ENCODE results near the gene TRAF4.
"Not testable (repeated sequence)": the region's sequence is repeated elsewhere in the genome, so short reads cannot be mapped to it uniquely, and the experiment has no call there.

The TRAF4 gene

DNA sequence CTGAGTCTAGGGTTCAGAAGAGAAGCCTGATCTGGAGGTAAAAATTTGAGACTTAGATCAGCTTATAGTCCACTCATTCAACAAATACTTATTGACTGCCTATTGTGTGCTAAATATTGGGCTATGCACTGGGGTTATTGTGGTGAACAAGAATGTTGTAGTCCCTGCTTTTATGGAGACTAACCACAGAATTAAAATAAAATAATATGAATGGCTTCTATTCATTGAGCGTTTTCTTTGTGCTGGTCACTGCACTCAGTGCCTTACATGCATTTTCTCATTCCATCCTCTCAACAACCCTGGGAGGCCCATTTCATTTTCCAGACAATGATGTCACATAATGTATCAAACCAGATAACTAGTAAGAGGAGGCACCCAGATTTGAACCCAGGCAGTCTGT lies 10.5 kb upstream of the TRAF4 start:
- no peaks in the 10 kb centered on the region for H3K27me3 ChIP-seq (replicated peaks; ENCODE audit: control insufficient read depth, insufficient read depth, low read length)
- peaks cover 2% of the 10 kb centered on the region for H3K36me3 ChIP-seq (ENCODE audit: control insufficient read depth, insufficient read depth, low read length)
- TF ChIP-seq, protein P1, sequence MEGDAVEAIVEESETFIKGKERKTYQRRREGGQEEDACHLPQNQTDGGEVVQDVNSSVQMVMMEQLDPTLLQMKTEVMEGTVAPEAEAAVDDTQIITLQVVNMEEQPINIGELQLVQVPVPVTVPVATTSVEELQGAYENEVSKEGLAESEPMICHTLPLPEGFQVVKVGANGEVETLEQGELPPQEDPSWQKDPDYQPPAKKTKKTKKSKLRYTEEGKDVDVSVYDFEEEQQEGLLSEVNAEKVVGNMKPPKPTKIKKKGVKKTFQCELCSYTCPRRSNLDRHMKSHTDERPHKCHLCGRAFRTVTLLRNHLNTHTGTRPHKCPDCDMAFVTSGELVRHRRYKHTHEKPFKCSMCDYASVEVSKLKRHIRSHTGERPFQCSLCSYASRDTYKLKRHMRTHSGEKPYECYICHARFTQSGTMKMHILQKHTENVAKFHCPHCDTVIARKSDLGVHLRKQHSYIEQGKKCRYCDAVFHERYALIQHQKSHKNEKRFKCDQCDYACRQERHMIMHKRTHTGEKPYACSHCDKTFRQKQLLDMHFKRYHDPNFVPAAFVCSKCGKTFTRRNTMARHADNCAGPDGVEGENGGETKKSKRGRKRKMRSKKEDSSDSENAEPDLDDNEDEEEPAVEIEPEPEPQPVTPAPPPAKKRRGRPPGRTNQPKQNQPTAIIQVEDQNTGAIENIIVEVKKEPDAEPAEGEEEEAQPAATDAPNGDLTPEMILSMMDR (IDR thresholded peaks at IDR 0.05; ENCODE audit: insufficient read depth, low read length, poor library complexity, severe bottlenecking), result no peak
- no peak for DNase-seq (ENCODE audit: extremely low read depth, insufficient read length)
- H3K4me3 ChIP-seq (replicated peaks; ENCODE audit: low read depth, low read length), result no peak overlapping the region

GRCh38 chr17:28734712-28735241 lies 9.0 kb upstream of the TRAF4 start:
- peaks cover 2% of the 10 kb centered on the region for H3K36me3 ChIP-seq (ENCODE audit: control insufficient read depth, insufficient read depth, low read length)
- H3K4me3 ChIP-seq (replicated peaks; ENCODE audit: low read depth, low read length), result no peak overlapping the region
- TF ChIP-seq, protein P1 (IDR thresholded peaks at IDR 0.05; ENCODE audit: insufficient read depth, low read length, poor library complexity, severe bottlenecking), result peak; percentile 2
- no peaks in the 10 kb centered on the region for H3K27me3 ChIP-seq (replicated peaks; ENCODE audit: control insufficient read depth, insufficient read depth, low read length)
- DNase-seq (ENCODE audit: extremely low read depth, insufficient read length), result no peak

DNA sequence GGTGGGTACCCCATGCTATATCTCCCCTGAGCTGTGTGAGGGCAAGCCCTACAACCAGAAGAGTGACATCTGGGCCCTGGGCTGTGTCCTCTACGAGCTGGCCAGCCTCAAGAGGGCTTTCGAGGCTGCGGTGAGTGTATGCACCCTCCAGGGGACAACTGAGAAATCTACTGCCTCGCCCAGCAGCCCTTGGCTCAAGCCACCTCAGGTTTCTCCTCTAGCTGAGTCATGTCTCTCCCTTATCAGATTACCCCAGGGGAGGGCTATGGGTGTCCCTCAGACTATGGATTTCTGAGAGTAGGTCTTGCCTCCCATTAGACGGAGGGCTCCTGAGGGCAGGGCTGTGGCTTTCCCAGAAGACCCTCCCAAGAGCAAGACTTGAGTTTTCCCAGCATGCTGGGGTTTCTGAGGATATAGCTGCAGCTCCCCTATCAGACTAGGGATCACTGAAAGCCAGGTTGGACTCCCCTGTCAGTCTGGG lies 8.5 kb upstream of the TRAF4 start:
- Histone ChIP-seq H3K27me3 (replicated peaks; ENCODE audit: control insufficient read depth, insufficient read depth, low read length) (no peaks in the 10 kb centered on the region), H3K36me3 (ENCODE audit: control insufficient read depth, insufficient read depth, low read length) (peaks cover 2% of the 10 kb centered on the region), H3K4me3 (replicated peaks; ENCODE audit: low read depth, low read length) (no peak overlapping the region)
- DNase-seq (ENCODE audit: extremely low read depth, insufficient read length), result no peak
- TF ChIP-seq, protein P1 (IDR thresholded peaks at IDR 0.05; ENCODE audit: insufficient read depth, low read length, poor library complexity, severe bottlenecking), result no peak

DNA sequence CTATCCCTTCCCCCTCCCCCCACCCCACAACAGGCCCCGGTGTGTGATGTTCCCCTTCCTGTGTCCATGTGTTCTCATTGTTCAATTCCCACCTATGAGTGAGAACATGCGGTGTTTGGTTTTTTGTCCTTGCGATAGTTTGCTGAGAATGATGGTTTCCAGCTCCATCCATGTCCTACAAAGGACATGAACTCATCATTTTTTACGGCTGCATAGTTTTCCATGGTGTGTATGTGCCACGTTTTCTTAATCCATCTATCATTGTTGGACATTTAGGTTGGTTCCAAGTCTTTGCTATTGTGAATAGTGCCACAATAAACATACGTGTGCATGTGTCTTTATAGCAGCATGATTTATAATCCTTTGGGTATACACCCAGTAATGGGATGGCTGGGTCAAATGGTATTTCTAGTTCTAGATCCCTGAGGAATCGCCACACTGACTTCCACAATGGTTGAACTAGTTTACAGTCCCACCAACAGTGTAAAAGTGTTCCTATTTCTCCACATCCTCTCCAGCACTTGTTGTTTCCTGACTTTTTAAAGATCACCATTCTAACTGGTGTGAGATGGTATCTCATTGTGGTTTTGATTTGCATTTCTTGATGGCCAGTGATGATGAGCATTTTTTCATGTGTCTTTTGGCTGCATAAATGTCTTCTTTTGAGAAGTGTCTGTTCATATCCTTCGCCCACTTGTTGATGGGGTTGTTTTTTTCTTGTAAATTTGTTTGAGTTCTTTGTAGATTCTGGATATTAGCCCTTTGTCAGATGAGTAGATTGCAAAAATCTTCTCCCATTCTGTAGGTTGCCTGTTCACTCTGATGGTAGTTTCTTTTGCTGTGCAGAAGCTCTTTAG lies 7.7 kb upstream of the TRAF4 start:
- H3K36me3 ChIP-seq (ENCODE audit: control insufficient read depth, insufficient read depth, low read length), result not testable (repeated sequence)

DNA sequence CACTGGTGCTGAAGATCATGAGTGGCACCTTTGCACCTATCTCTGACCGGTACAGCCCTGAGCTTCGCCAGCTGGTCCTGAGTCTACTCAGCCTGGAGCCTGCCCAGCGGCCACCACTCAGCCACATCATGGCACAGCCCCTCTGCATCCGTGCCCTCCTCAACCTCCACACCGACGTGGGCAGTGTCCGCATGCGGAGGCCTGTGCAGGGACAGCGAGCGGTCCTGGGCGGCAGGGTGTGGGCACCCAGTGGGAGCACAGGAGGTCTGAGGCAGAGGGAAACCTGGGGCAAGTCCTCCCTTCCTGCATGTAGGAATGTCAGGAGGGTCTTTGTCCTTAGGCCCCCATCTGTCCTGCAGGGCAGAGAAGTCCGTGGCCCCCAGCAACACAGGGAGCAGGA lies 6.5 kb upstream of the TRAF4 start:
- H3K4me3 ChIP-seq (replicated peaks; ENCODE audit: low read depth, low read length), result peak overlapping the region; percentile 45
- TF ChIP-seq, protein P1 (IDR thresholded peaks at IDR 0.05; ENCODE audit: insufficient read depth, low read length, poor library complexity, severe bottlenecking), result no peak
- no peak for DNase-seq (ENCODE audit: extremely low read depth, insufficient read length)
- H3K27me3 ChIP-seq (replicated peaks; ENCODE audit: control insufficient read depth, insufficient read depth, low read length), result no peaks in the 10 kb centered on the region
- H3K36me3 ChIP-seq (ENCODE audit: control insufficient read depth, insufficient read depth, low read length), result peaks cover 2% of the 10 kb centered on the region

More for the DNA sequence above, 7.7 kb upstream of the TRAF4 start:
- H3K27me3 ChIP-seq (replicated peaks; ENCODE audit: control insufficient read depth, insufficient read depth, low read length); H3K4me3 ChIP-seq (replicated peaks; ENCODE audit: low read depth, low read length); DNase-seq (ENCODE audit: extremely low read depth, insufficient read length): not testable (repeated sequence)

Measured in GM06990 (cell line).